GM21717 (cell line): ENCODE results near the gene AZU1.
"Not testable (repeated sequence)": the region's sequence is repeated elsewhere in the genome, so short reads cannot be mapped to it uniquely, and the experiment has no call there.

ENCODE experiments used
- ATAC-seq: cut with Tn5 transposase; IDR thresholded peaks from one replicate; pipeline ENCODE4 v1.9.1; 2021; ENCODE audit warnings: mild to moderate bottlenecking, moderate library complexity; ENCODE audit not compliant: unreplicated experiment

The AZU1 gene

DNA sequence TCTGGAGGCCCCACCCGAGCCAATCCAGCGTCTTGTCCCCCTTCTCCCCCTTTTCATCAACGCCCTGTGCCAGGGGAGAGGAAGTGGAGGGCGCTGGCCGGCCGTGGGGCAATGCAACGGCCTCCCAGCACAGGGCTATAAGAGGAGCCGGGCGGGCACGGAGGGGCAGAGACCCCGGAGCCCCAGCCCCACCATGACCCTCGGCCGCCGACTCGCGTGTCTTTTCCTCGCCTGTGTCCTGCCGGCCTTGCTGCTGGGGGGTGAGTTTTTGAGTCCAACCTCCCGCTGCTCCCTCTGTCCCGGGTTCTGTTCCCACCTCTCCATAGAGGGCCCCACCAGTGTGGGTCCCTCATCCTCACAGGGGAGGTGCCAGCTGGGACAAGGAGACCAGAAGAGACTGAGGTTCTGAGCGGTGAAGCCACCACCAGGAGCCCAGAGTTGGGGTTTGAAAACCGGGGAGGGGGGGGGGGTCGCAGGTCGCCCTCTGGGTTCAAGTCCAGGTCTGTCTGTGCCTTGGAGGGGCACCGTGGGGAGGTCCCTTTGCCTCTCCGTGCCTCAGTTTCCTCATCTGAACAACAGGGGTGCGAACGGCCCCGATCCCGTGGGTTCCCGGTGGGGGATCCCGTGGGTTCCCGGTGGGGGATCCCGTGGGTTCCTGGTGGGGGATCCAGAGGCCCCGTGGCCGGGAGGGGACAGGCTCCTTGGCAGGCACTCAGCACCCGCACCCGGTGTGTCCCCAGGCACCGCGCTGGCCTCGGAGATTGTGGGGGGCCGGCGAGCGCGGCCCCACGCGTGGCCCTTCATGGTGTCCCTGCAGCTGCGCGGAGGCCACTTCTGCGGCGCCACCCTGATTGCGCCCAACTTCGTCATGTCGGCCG, 24.7 kb downstream of the AZU1 start, which contains the start of gene ELANE:
ELANE (plus strand) TSS at position 168 of the 878 bp plus-strand sequence; CDS start at position 194, 26 bp downstream.
- no peak for ATAC-seq

DNA sequence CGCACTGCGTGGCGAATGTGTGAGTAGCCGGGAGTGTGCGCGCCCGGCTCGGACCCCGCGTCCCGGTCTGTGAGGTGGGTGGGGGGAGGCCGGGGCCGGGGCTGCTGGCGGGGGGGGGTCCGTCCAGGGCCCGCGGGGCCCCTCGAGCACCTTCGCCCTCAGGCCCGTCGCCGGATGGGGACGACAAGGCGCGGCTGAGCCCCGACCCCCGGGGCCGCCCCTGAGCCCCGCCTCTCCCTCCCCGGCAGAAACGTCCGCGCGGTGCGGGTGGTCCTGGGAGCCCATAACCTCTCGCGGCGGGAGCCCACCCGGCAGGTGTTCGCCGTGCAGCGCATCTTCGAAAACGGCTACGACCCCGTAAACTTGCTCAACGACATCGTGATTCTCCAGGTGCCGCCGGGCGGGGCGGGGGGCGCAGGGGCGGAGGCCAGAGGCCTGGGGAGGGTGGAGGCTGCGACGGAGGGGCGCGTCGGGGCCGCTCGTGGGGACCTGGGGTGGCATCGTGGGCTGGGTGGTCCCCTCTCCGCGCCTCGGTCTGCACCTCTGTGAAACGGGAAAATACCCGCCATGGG, 25.5 kb downstream of the AZU1 start:
- no peak for ATAC-seq

DNA sequence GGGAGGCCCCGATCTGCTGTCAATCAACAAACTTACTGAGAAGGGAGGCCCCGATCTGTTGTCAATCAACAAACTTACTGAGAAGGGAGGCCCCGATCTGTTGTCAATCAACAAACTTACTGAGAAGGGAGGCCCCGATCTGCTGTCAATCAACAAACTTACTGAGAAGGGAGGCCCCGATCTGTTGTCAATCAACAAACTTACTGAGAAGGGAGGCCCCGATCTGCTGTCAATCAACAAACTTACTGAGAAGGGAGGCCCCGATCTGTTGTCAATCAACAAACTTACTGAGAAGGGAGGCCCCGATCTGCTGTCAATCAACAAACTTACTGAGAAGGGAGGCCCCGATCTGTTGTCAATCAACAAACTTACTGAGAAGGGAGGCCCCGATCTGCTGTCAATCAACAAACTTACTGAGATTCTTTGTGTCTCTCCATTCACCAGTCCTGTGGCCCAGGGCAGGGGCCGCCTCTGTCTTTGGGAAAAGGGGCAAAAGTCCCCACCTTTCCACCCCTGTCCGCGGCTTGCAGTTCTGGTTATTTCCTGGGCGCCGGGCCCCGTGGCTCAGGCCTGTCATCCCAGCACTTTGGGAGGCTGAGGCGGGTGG, 26.1 kb downstream of the AZU1 start:
- ATAC-seq, result not testable (repeated sequence)

DNA sequence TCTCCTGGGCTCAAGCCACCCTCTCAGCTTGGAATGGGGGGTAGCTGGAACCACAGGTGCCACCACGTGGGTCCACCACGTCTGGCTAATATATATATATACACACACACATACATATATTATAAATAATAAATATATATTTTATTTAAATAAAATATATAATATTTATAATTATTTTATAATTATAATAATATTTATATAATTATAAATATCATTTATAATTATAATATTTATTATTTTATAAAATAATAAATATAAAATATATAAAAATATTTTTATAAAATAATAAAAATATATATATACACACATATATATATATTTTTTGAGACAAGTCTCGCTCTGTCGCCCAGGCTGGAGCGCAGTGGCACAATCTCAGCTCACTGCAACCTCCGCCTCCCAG, 26.9 kb downstream of the AZU1 start:
- no peak for ATAC-seq

DNA sequence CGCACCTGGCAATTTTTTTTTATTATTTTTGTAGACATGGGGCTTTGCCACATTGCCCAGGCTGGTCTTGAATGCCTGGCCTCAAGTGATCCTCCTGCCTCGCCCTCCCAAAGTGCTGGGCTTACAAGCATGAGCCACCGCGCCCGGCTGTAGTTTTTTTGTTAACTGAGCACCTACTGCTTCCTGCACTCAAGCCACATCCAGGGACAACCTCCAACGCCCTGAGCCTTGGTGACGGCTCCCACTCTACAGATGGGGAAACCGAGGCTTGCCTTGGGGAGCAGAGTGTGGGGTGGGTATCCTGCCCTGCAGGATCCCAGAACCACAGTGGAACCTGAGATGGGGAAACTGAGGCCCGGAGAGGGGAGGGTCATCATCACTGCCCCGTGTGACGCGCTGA, 27.5 kb downstream of the AZU1 start:
- no peak for ATAC-seq

DNA sequence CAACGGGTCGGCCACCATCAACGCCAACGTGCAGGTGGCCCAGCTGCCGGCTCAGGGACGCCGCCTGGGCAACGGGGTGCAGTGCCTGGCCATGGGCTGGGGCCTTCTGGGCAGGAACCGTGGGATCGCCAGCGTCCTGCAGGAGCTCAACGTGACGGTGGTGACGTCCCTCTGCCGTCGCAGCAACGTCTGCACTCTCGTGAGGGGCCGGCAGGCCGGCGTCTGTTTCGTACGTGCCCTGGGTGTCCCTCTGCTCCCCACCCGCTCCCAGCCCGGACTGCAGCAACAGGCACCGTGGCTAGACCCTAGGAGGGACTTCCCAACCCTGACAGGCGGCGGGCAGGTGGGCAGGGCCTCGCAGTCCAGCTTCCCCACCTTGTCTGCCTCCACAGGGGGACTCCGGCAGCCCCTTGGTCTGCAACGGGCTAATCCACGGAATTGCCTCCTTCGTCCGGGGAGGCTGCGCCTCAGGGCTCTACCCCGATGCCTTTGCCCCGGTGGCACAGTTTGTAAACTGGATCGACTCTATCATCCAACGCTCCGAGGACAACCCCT, 28.0 kb downstream of the AZU1 start:
- no peak for ATAC-seq

DNA sequence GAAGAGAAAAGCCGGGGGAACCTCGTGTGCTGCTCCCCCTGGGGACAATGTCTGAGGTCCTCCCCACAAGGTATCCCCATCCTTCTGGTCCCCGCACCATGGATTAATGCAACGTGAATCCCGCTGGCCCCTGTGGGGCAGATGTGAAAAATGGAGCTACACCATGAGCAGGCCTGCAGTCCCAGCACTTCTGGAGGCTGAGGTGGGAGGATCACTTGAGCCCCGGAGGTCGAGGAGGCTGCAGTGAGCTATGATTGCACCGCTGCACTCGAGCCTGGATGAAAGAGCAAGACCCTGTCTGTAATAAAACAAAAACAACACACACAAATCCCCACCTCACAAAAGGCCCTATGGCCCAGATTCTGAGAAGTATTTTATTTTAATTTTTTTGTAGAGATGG, 30.6 kb downstream of the AZU1 start:
- no peak for ATAC-seq

DNA sequence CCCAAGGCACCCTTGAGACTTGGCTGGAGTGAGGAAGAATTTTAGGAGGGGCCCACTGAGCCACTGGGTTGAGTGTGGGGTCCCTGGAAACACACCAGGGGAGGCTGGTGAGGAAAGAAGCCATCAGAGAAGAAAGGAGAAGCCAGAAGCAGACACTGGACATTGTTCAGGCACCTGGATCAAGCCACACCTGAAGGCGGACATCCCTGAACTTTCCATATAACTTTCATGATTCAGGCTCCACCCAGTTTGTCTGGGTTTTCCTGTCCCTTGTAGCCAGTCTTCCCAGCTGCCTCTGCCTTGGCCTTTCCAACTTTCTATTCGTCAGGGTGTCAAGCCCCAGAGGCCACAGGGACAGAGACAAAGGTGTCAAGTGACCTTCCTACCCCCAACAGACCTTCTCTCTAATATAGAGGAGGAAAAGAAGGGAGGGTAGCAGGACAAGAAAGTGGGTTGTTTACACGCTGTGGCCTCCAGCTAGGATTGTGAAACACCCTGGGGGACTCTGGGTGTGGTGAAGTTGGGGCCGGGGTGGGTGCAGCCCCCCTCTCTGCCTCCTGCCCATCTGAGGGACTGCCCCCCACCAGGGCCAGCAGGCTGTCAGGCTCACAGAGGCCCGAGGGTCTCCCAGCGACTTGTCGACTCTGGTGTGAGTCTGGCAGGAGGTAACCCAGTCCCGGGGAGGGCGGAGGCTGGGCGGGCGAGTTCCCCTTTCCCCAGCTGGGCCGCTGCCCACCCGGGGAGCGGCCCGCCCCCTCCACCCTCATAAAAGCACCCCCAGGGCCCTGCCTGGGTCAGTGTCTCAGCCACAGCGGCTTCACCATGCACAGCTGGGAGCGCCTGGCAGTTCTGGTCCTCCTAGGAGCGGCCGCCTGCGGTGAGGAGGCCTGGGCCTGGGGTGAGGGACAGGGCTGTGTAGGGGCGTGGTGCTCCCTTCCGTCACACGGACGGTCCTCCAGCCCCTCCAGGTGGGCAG, 31.5 kb downstream of the AZU1 start, which contains the start of gene CFD:
CFD (plus strand) TSS at position 797 of the 976 bp plus-strand sequence; CDS start at position 823, 26 bp downstream.
- no peak for ATAC-seq

DNA sequence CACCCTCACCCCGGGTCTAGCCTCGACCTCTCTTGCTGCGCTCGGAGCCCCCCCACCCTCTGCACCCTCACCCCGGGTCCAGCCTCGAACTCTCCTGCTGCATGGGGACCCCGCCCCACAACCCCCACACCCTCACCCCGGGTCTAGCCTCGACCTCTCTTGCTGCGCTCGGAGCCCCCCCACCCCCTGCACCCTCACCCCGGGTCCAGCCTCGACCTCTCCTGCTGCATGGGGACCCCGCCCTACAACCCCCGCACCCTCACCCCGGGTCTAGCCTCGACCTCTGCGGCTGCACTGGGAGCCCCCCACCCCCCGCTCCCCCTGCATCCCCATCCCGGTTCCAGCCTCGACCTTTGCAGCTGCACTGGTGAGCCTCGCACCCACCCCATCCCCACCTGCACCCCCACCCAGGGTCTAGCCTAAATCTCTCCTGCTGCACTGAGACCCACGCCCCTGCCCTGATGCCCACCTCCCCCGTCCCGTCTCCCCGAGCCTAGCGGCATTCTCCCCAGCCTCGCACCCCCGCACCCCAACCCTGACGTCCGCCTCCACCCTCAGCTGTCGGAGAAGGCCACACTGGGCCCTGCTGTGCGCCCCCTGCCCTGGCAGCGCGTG, 33.6 kb downstream of the AZU1 start:
- ATAC-seq, result no peak

DNA sequence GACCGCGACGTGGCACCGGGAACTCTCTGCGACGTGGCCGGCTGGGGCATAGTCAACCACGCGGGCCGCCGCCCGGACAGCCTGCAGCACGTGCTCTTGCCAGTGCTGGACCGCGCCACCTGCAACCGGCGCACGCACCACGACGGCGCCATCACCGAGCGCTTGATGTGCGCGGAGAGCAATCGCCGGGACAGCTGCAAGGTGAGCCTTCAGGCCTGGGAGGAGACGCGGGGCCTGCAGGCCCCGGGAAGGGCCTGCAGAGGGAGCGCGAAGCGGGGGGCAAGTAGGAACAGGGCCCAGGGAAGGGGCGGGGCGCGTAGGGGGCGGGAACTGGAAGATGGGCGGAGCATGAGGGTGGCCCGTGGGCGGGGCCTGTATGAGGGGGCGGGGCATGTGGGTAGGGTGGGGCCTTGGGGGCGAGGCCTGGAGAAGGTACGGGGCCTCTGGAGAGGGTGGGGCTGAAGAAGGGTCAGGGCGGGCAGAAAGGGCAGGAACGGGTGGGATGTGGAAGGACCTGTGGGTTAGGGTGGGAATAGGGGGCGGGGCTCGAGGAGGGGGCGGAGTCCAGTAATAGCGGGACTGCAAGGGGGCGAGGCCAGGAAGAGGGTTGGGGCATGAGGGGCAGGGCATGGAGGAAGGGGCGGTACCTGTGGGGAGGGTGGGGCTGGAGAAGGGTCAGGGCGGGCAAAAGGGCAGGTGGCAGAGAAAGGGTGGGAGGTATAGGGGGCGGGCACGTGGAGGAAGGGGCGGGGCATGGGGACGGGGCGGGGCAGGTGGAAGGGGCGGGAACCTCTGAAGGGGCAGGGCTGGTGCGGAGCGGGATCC, 34.3 kb downstream of the AZU1 start:
- no peak for ATAC-seq

DNA sequence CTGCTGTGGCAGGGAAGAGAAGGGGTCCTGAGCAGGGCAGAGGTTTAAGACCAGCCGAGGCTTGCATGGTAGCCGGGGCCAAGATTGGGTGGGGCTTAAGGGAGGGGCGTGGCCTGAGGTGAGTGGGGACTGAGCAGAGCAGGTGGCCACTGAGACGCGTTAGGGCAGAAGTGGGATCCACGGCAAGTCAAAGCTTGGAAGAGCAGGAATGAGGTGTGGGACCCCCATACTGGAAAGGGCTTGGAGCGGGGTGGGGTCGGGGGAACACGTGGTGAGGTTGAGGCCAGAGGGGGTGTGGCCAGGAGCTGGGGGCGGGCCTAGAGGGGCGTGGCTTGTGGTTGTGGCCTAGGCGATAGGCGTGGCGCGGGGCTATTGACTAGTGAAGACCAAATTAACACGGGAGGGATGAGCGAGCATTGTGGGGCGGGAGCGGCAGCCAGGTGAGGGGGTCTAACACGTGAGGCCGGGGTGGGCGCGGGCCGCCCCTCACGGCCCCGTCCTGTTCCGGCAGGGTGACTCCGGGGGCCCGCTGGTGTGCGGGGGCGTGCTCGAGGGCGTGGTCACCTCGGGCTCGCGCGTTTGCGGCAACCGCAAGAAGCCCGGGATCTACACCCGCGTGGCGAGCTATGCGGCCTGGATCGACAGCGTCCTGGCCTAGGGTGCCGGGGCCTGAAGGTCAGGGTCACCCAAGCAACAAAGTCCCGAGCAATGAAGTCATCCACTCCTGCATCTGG, 35.1 kb downstream of the AZU1 start:
- ATAC-seq, result no peak

DNA sequence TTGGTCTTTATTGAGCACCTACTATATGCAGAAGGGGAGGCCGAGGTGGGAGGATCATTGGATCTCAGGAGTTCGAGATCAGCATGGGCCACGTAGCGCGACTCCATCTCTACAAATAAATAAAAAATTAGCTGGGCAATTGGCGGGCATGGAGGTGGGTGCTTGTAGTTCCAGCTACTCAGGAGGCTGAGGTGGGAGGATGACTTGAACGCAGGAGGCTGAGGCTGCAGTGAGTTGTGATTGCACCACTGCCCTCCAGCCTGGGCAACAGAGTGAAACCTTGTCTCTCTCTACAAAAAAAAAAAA, 35.6 kb downstream of the AZU1 start:
- ATAC-seq, result no peak

DNA sequence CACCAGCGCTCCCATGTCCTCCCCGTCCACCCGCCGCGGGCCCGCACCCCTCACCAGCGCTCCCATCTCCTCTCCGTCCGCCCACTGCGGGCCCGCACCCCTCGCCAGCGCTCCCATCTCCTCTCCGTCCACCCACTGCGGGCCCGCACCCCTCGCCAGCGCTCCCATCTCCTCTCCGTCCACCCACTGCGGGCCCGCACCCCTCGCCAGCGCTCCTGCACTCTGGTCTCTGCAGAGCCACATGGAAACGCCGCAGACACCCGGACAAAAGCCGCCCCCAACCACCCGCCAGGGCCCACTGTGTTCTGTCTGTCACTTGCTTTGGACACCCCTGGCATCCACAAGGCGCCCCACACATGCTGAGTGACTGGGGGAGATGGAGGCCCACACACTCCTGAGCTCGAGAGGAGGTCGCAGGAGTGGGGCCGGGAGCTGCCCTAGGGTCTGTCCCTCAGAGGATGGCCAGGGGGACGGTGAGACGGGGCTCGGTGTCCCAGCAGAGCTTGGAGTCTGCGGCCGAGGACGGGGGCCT, 39.2 kb downstream of the AZU1 start:
- no peak for ATAC-seq

DNA sequence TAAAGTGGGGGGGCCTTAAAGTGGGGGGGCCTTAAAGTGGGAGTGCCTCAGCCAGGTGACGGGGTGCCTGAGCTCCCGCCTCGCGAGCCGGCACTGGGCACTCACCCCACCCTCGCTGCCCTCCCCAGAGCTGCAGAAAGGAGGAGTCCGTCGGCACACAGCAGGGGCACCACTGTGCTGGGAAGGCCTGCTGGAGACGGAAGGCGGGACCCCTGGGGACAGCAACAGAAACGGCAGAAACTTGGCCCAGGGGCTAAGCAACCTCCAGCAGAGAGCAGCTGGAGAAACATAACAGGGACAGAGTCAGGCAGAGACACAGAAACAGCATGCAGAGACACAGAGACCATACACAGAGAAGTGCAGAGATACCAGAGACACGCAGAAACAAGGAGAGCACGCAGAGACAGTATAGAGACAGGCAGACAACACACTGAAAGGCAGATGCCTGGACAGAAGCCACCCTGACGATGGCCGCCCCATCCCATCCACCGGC, 39.7 kb downstream of the AZU1 start:
- ATAC-seq, result no peak

DNA sequence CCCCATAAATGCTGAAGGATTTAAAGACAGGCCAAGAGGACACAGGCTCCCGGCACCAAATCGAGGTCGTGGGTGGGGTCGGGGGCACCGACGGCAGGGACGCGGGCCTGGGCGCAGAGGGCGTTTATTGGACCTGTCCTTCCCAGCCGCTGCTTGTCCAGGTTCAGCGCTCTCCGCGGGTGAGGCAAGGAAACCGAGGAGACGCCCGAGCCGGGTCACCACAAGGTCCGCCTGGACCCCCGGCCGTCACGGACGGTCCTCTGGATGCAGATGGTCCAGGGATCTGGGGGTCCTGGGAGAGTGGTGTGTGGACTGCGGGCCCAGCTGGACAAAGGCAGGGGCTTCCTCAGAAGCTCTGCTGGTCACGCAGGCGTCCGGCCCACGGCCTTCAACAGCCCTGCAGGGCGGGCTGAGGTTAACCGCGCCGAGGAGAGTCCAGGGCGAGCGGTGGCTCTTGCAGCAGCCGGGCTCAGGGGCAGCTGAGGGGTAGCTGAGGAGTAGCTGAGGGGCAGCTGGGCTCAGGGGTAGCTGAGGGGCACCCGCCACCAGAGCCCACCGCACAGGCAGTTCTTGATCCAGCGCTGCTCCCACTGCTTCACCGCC, 40.3 kb downstream of the AZU1 start:
- no peak for ATAC-seq

DNA sequence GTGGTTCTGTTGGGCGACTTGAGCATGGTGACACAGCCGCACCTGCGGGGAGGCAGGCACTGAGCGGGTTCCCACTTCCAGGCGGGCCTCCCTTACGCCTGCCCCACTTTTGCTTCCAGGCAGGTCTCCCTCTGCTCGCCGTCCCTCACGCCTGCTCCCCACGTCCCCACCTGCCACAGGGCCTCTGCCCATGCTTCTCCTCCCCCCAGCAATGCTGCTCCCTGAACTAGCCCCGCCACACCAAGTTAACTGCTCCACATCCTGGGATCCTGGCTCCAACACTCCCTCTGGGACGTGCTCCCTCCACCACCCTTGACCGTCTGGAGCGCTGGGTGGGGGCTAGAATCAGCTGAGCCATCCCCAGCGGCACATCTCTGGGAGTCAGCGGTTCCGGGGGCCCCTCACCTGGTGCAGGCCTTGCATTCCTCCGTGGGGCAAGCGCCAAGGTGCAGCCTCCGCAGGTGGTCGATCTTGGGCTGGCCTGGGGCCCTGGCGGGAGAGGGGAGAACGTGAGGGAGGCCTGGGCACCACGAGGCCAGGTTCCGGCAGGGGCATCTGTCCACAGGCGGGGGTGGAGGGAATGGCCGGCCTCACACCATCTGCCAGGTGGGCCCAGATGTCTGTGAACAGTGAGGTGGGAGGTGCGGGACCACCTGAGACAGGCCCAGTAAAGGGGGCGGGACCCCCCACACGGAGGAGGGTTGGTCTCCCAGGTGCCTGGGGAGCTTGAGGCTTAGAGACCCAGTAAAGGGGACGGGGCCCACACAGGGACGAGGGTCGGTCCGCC, 41.0 kb downstream of the AZU1 start:
- ATAC-seq, result no peak
